GM12878 (cell line): ENCODE measurements around the gene ATP5PO. TPM values are rescaled to one million over a fixed set of nuclear protein-coding genes. Genes with fewer than 3 reads are reported as not detected.

Experiments
- ATAC-seq: fragments of 200-7000 bp; cut with Tn5 transposase; 3 replicates; pipeline ENCODE4 v1.9.1; 2020; ENCODE audit warnings: mild to moderate bottlenecking, moderate library complexity
- BruUV-seq: library from RNA; stranded (reverse); fragments of 400-500 nt; replicated peaks from 2 replicates; lab custom pipeline; 2021; lab: Mats Ljungman, UMichigan
- CTCF ChIA-PET: fragments of 300-600 bp; sonication (Branson Sonifier 250); formaldehyde crosslinking; extraction: SDS; loops from one replicate; lab custom pipeline; 2021; ENCODE audit warnings: inconsistent platforms; lab: Yijun Ruan, JAX
- POLR2A ChIA-PET: fragments of 350-600 bp; formaldehyde crosslinking; extraction: SDS; loops from one replicate; lab custom pipeline; 2021; ENCODE audit warnings: inconsistent platforms; lab: Charles Lee
- RAD21 ChIA-PET: fragments of 300-600 bp; sonication (Branson Sonifier 250); formaldehyde crosslinking; loops from one replicate; lab custom pipeline; 2023; ENCODE audit warnings: antibody characterized with exemption; ENCODE audit not compliant: unreplicated experiment; lab: Charles Lee
- SMC1A ChIA-PET: fragments of 300-600 bp; sonication (Branson Sonifier 250); formaldehyde crosslinking; loops from one replicate; lab custom pipeline; 2023; ENCODE audit not compliant: unreplicated experiment, uncharacterized antibody; lab: Charles Lee
- DNase-seq: peaks from one replicate; pipeline ENCODE4 v3.0.0-alpha.2; 2011; ENCODE audit warnings: low read depth, low spot score
- FAIRE-seq: peaks from 3 replicates; lab custom pipeline; 2011; peaks lifted over from hg19 to GRCh38; lab: Jason Lieb, UNC
- H2AFZ ChIP-seq: 2 replicates; pipeline ENCODE4 v1.6.0; 2011; ENCODE audit warnings: low read depth, low read length, control low read depth; ENCODE audit not compliant: control insufficient read depth
- H3K27ac ChIP-seq: 2 replicates; pipeline ENCODE4 v1.5.1; 2011; ENCODE audit warnings: control low read depth; ENCODE audit not compliant: control insufficient read depth, insufficient read depth
- H3K27me3 ChIP-seq, 2 experiments: replicated peaks in 1 of 2; 2 replicates each; pipeline versions ENCODE4 v1.6.0 to v1.6.1; 2011; ENCODE audit warnings: low read length in 1 of 2; ENCODE audit not compliant: control insufficient read depth in 2 of 2, insufficient read depth in 2 of 2
- H3K36me3 ChIP-seq, 2 experiments: 2 replicates each; pipeline ENCODE4 v1.5.1; 2011; ENCODE audit warnings: low read length in 1 of 2; ENCODE audit not compliant: control insufficient read depth in 2 of 2, insufficient read depth in 2 of 2
- H3K4me1 ChIP-seq: 2 replicates; pipeline ENCODE4 v1.6.1; 2011; ENCODE audit warnings: mild to moderate bottlenecking, low read length, moderate library complexity, mixed read lengths; ENCODE audit not compliant: control insufficient read depth, insufficient read depth
- H3K4me2 ChIP-seq: 2 replicates; pipeline ENCODE4 v1.6.0; 2011; ENCODE audit warnings: control low read depth; ENCODE audit not compliant: control insufficient read depth, insufficient read depth
- H3K4me3 ChIP-seq: fragments of 200-600 bp; sonication (generic); 2 replicates; pipeline ENCODE4 v1.5.1; 2016
- H3K79me2 ChIP-seq: 2 replicates; pipeline ENCODE4 v1.6.0; 2011; ENCODE audit warnings: low read length; ENCODE audit not compliant: control insufficient read depth, insufficient read depth
- H3K9ac ChIP-seq: 2 replicates; pipeline ENCODE4 v1.8.0; 2011; ENCODE audit warnings: low read length, control low read depth, mixed read lengths; ENCODE audit not compliant: control insufficient read depth, insufficient read depth
- H3K9me3 ChIP-seq: replicated peaks from 3 replicates; pipeline ENCODE4 v1.5.1; 2011; ENCODE audit warnings: mild to moderate bottlenecking, low read length; ENCODE audit not compliant: control insufficient read depth, insufficient read depth
- H4K20me1 ChIP-seq: 2 replicates; pipeline ENCODE4 v1.6.0; 2011; ENCODE audit not compliant: control insufficient read depth, insufficient read depth
- BCL11A ChIP-seq: IDR thresholded peaks from 2 replicates; pipeline ENCODE4 v1.6.1; 2011; ENCODE audit warnings: low read depth, low read length
- BMI1 ChIP-seq: fragments of 450-650 bp; IDR thresholded peaks from 2 replicates; pipeline ENCODE4 v1.6.1; 2016; ENCODE audit warnings: mild to moderate bottlenecking, moderate library complexity, borderline replicate concordance
- EGR1 ChIP-seq, 2 experiments: IDR thresholded peaks; 1 replicate in 1 of 2; 2 replicates in 1 of 2; pipeline ENCODE4 v1.6.1; 2011 to 2012; ENCODE audit warnings: low read depth in 2 of 2, low read length in 2 of 2, borderline replicate concordance in 1 of 2, mild to moderate bottlenecking in 1 of 2, moderate library complexity in 1 of 2
- EP300 ChIP-seq, 2 experiments: fragments of 150-350 bp in 1 of 2; IDR thresholded peaks; 2 replicates each; pipeline ENCODE4 v1.6.1; 2011 to 2012; ENCODE audit warnings: low read depth in 2 of 2, low read length in 2 of 2, borderline replicate concordance in 1 of 2, improper control_type of control experiment in 1 of 2, inconsistent platforms in 1 of 2; ENCODE audit not compliant: control insufficient read depth in 1 of 2
- HCFC1 ChIP-seq: fragments of 150-350 bp; IDR thresholded peaks from 2 replicates; pipeline ENCODE4 v1.6.1; 2014; ENCODE audit warnings: low read length
- JUNB ChIP-seq: IDR thresholded peaks from 2 replicates; pipeline ENCODE4 v1.6.1; 2016; ENCODE audit warnings: antibody characterized with exemption, mild to moderate bottlenecking
- MTA2 ChIP-seq: fragments of 450-650 bp; IDR thresholded peaks from 2 replicates; pipeline ENCODE4 v1.6.1; 2016; ENCODE audit warnings: low read depth, mild to moderate bottlenecking, moderate library complexity
- NBN ChIP-seq: fragments of 450-650 bp; IDR thresholded peaks from 2 replicates; pipeline ENCODE4 v1.6.1; 2016
- NFIC ChIP-seq: IDR thresholded peaks from 2 replicates; pipeline ENCODE4 v1.6.1; 2012; ENCODE audit warnings: low read depth, mild to moderate bottlenecking, inconsistent platforms, low read length, moderate library complexity
- NFYA ChIP-seq: IDR thresholded peaks from 2 replicates; pipeline ENCODE4 v1.6.1; 2011; ENCODE audit warnings: low read depth, mild to moderate bottlenecking, low read length, improper control_type of control experiment, borderline replicate concordance
- POLR2AphosphoS2 ChIP-seq: IDR thresholded peaks from 2 replicates; pipeline ENCODE4 v1.6.1; 2011; ENCODE audit warnings: low read depth, mild to moderate bottlenecking, low read length, improper control_type of control experiment, moderate library complexity
- POU2F2 ChIP-seq: IDR thresholded peaks from 3 replicates; pipeline ENCODE4 v1.6.1; 2011; ENCODE audit warnings: low read depth, mild to moderate bottlenecking, low read length, borderline replicate concordance
- RAD51 ChIP-seq: fragments of 450-650 bp; IDR thresholded peaks from 2 replicates; pipeline ENCODE4 v1.6.1; 2016; ENCODE audit warnings: moderate library complexity, mild to moderate bottlenecking, inconsistent platforms
- SPI1 ChIP-seq: IDR thresholded peaks from 2 replicates; pipeline ENCODE4 v1.6.1; 2011; ENCODE audit warnings: low read depth, mild to moderate bottlenecking, low read length, moderate library complexity, borderline replicate concordance; ENCODE audit not compliant: insufficient read depth
- TARDBP ChIP-seq: IDR thresholded peaks from 2 replicates; pipeline ENCODE4 v1.6.1; 2016; ENCODE audit warnings: borderline replicate concordance
- TBL1XR1 ChIP-seq: IDR thresholded peaks from 2 replicates; pipeline ENCODE4 v1.6.1; 2012; ENCODE audit warnings: low read depth, low read length, improper control_type of control experiment
- WRNIP1 ChIP-seq: IDR thresholded peaks from 2 replicates; pipeline ENCODE4 v1.6.1; 2011; ENCODE audit warnings: low read depth, low read length, improper control_type of control experiment, borderline replicate concordance
- ZNF24 ChIP-seq: fragments of 450-650 bp; IDR thresholded peaks from 2 replicates; pipeline ENCODE4 v1.6.1; 2017; ENCODE audit warnings: antibody characterized with exemption, mild to moderate bottlenecking
- WGBS: methylation state at CpG from one replicate; pipeline ENCODE4 v1.1.6; 2016; ENCODE audit warnings: low lambda C conversion rate; ENCODE audit not compliant: insufficient replicate concordance, insufficient coverage; ENCODE audit errors: missing lambda C conversion rate; 5-methylcytosine and 5-hydroxymethylcytosine counted together
- in situ Hi-C: fragments of 300-500 bp; cut with MboI; formaldehyde crosslinking; loops from 9 replicates; pipeline ENCODE4 v1.14.3; 2018; ENCODE audit warnings: mixed read lengths
- intact Hi-C: fragments of 100-400 bp; cut with micrococcal nuclease; formaldehyde crosslinking; loops from one replicate; pipeline ENCODE4 v1.14.2; 2022; ENCODE audit not compliant: unreplicated experiment
- polyA plus RNA-seq, 11 experiments: library from polyadenylated mRNA; depleted of rRNA in 4 of 11; unstranded in 6 of 11; stranded (reverse) in 5 of 11; fragments of >200 nt; fragmentation: Nextera tagmentation in 4 of 11; fragmentation: Illumina TruSeq in 1 of 11; extraction: Ambion mirVana in 4 of 11; extraction: Trizol in 1 of 11; gene quantifications; 1 replicate in 1 of 11; 2 replicates in 10 of 11; pipeline versions ENCODE4 v1.2.1 to v1.2.3, GENCODE V29; 2011 to 2016; ENCODE audit warnings: inconsistent platforms in 2 of 11, missing spikeins in 2 of 11, low read depth in 1 of 11
- total RNA-seq, 4 experiments: library from RNA; depleted of rRNA in 3 of 4; stranded (reverse); fragments of >200 nt in 3 of 4; fragmentation: Illumina TruSeq in 1 of 4; extraction: Trizol in 1 of 4; gene quantifications; 2 replicates each; pipeline versions ENCODE4 v1.2.1 to v1.2.3, GENCODE V29; 2013 to 2021
- TF ChIP-seq, protein P1 (sequence below), 3 experiments: IDR thresholded peaks in 2 of 3; conservative IDR thresholded peaks in 1 of 3; 2 replicates each; pipeline ENCODE4 v1.5.1; 2011; ENCODE audit warnings: low read depth in 3 of 3, low read length in 3 of 3, mild to moderate bottlenecking in 3 of 3, control low read depth in 2 of 3, moderate library complexity in 2 of 3, inconsistent platforms in 1 of 3, mixed read lengths in 1 of 3; ENCODE audit not compliant: control insufficient read depth in 2 of 3, insufficient read depth in 1 of 3; ENCODE audit errors: extremely low read depth in 1 of 3
- TF ChIP-seq, protein P2 (sequence below): fragments of 450-650 bp; IDR thresholded peaks from 2 replicates; pipeline ENCODE4 v1.6.1; 2016; ENCODE audit warnings: mild to moderate bottlenecking
- TF ChIP-seq, protein P3 (sequence below): IDR thresholded peaks from 2 replicates; pipeline ENCODE4 v1.6.1; 2012; ENCODE audit warnings: low read depth, low read length, improper control_type of control experiment

The ATP5PO gene
- total and polyA plus RNA-seq, 10 of the 15 experiments (the other 5 are each of a cell fraction or from before 2014, with no cell fraction given) = 251 to 1,656 (median 470) TPM

DNA sequence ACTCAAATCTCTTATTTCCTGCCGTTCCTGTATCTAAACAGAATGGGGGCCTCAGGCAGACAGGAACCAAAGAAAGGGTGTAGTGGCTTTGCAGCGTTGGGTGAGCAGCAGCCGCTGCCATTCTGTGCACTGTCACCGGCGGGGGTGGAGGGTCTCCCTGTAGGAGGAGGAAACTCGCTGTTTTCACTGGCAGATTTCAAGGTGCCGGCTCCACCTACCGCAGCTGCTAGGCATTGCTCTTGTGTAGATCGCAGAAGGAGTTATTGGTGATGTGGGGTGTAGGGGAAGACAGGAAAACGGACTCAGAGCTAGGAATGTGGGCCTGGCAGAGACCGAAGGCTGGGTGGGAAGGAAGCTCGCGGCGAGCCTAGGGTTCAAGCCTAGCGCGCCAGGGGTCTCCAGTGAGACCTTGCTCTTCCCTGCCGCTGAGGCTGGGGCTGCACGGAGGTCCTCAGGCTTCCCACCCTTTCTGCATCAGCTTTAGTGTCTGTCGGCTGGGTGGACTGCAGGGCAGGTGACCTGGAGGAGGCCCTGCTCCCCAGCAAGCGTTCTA lies 20.8 kb downstream of the ATP5PO start (continued):
- TF ChIP-seq, protein P1, sequence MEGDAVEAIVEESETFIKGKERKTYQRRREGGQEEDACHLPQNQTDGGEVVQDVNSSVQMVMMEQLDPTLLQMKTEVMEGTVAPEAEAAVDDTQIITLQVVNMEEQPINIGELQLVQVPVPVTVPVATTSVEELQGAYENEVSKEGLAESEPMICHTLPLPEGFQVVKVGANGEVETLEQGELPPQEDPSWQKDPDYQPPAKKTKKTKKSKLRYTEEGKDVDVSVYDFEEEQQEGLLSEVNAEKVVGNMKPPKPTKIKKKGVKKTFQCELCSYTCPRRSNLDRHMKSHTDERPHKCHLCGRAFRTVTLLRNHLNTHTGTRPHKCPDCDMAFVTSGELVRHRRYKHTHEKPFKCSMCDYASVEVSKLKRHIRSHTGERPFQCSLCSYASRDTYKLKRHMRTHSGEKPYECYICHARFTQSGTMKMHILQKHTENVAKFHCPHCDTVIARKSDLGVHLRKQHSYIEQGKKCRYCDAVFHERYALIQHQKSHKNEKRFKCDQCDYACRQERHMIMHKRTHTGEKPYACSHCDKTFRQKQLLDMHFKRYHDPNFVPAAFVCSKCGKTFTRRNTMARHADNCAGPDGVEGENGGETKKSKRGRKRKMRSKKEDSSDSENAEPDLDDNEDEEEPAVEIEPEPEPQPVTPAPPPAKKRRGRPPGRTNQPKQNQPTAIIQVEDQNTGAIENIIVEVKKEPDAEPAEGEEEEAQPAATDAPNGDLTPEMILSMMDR (IDR thresholded peaks at IDR 0.05 in 2 of 3, conservative IDR thresholded peaks at IDR 0.05 in 1 of 3; ENCODE audit: control insufficient read depth in 2 of 3, extremely low read depth in 1 of 3, insufficient read depth in 1 of 3, low read depth in 3 of 3, low read length in 3 of 3) = peak; percentile 57 to 61 (median 59); a peak in 5 of 6 replicates
- TF ChIP-seq EGR1 (IDR thresholded peaks at IDR 0.05; ENCODE audit: borderline replicate concordance in 1 of 2, low read depth in 2 of 2, low read length in 2 of 2) (peak in 1 of 2 experiments; percentile 55; a peak in 1 of 3 replicates), MTA2 (no peak)

DNA sequence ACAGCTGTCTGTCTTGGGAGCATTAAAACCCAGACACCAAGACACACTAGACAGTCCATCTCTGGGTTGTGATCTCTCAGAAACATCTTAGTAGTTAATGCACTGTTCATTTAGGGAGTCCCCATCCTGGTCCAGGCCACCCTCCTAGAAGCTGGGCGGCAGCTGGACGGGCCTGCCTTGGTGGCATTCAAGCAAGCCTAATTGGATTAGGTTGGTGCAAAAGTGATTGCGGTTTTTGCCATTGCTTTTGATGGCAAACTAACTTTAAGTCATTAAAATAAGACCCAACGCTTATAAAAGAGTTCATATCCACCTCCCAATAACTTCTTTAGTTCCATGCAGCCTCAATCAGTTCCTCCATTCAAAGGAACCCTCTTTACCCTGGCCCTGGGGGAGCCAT lies 21.7 kb downstream of the ATP5PO start:
- DNase-seq (no peak), FAIRE-seq (no peak), ATAC-seq (no peak)
- 53% methylated on average over 4 of the region's 4 CpGs for WGBS
- H3K27ac ChIP-seq = no peak overlapping the region
- no peaks in the 10 kb centered on the region for H3K27me3 ChIP-seq
- H4K20me1 ChIP-seq = no peaks in the 10 kb centered on the region
- no peak overlapping the region for H3K4me2 ChIP-seq
- no peak overlapping the region for H3K4me3 ChIP-seq
- in situ Hi-C loops = no loop called here
- ChIA-PET CTCF (interaction anchor here (1.5 kb wide), 1 partner anchor 288 kb away, joined by 4 read pairs; no protein-coding TSS in a partner anchor), RAD21 (interaction anchor here (0.5 to 1.2 kb wide), 2 partner anchors 269 to 288 kb away, joined by 3 read pairs; no protein-coding TSS in a partner anchor), POLR2A (no interaction called here), SMC1A (interaction anchor here (0.8 to 1.1 kb wide), 2 partner anchors 313 to 454 kb away, joined by 3 to 4 read pairs; no protein-coding TSS in a partner anchor)
- H3K9me3 ChIP-seq = no peaks in the 10 kb centered on the region
- no peak for TF ChIP-seq WRNIP1
- no peak for TF ChIP-seq NBN
- no peak for TF ChIP-seq RAD51
- TF ChIP-seq POLR2AphosphoS2 = no peak
- TF ChIP-seq NFYA = no peak
- TF ChIP-seq HCFC1 = no peak
- no peak for TF ChIP-seq TBL1XR1
- TF ChIP-seq NFIC = no peak
- TF ChIP-seq, protein P2, sequence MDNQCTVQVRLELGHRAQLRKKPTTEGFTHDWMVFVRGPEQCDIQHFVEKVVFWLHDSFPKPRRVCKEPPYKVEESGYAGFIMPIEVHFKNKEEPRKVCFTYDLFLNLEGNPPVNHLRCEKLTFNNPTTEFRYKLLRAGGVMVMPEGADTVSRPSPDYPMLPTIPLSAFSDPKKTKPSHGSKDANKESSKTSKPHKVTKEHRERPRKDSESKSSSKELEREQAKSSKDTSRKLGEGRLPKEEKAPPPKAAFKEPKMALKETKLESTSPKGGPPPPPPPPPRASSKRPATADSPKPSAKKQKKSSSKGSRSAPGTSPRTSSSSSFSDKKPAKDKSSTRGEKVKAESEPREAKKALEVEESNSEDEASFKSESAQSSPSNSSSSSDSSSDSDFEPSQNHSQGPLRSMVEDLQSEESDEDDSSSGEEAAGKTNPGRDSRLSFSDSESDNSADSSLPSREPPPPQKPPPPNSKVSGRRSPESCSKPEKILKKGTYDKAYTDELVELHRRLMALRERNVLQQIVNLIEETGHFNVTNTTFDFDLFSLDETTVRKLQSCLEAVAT = no peak
- TF ChIP-seq, protein P3, sequence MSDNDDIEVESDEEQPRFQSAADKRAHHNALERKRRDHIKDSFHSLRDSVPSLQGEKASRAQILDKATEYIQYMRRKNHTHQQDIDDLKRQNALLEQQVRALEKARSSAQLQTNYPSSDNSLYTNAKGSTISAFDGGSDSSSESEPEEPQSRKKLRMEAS = no peak
- TF ChIP-seq TARDBP = no peak
- no peak for TF ChIP-seq JUNB
- no peak for TF ChIP-seq BCL11A
- TF ChIP-seq ZNF24 = no peak
- no peak for TF ChIP-seq POU2F2
- TF ChIP-seq SPI1 = no peak
- TF ChIP-seq BMI1 = no peak
- TF ChIP-seq EP300 (IDR thresholded peaks at IDR 0.05; ENCODE audit: borderline replicate concordance in 1 of 2, control insufficient read depth in 1 of 2, low read depth in 2 of 2, low read length in 2 of 2) = no peak
- H3K36me3 ChIP-seq = no peaks in the 10 kb centered on the region
- BruUV-seq = no TSS peak
- H2AFZ ChIP-seq = no peak overlapping the region
- intact Hi-C loops = no loop called here
- H3K79me2 ChIP-seq = no peaks in the 10 kb centered on the region
- no peaks in the 10 kb centered on the region for H3K4me1 ChIP-seq
- no peak overlapping the region for H3K9ac ChIP-seq
